HCT116 (cell line): Measurements from ENCODE around the gene C12orf57. TPM values are rescaled to one million over a fixed set of nuclear protein-coding genes. Genes with fewer than 3 reads are reported as not detected.

ENCODE experiments used
- ATAC-seq: fragments of 200-7000 bp; cut with Tn5 transposase; 2 replicates; pipeline ENCODE4 v1.9.1; 2020; ENCODE audit warnings: mild to moderate bottlenecking, moderate library complexity
- BruUV-seq: library from RNA; stranded (reverse); fragments of 400-500 nt; replicated peaks from 2 replicates; lab custom pipeline; 2021; lab: Mats Ljungman, UMichigan
- CTCF ChIA-PET: fragments of 300-600 bp; sonication (Branson Sonifier 250); formaldehyde crosslinking; loops from one replicate; lab custom pipeline; 2021; ENCODE audit warnings: antibody characterized with exemption; lab: Charles Lee
- POLR2A ChIA-PET: fragments of 300-600, 350-600 bp; sonication (Branson Sonifier 250); formaldehyde crosslinking; loops from one replicate; lab custom pipeline; 2021; ENCODE audit warnings: antibody characterized with exemption; lab: Charles Lee
- RAD21 ChIA-PET, 2 experiments: fragments of 300-600 bp; sonication (Branson Sonifier 250); formaldehyde crosslinking; loops; one replicate each; lab custom pipeline; 2023; ENCODE audit warnings: low total read pairs in 2 of 2; ENCODE audit not compliant: uncharacterized antibody in 2 of 2, unreplicated experiment in 2 of 2, low non-redundant PET in 1 of 2; lab: Charles Lee
- DNase-seq: peaks from one replicate; pipeline ENCODE4 v3.0.0-alpha.2; 2010; ENCODE audit warnings: low read depth, low spot score
- H2AFZ ChIP-seq: fragments of 200-600 bp; shearing (Covaris generic), sonication (generic); 2 replicates; pipeline ENCODE4 v1.6.1; 2017; ENCODE audit warnings: low read depth, mixed run types, mixed read lengths, antibody characterized with exemption, low read length; ENCODE audit not compliant: poor library complexity, severe bottlenecking
- H3K27ac ChIP-seq: 2 replicates; pipeline ENCODE4 v1.5.1; 2012; ENCODE audit warnings: low read depth, low read length
- H3K27me3 ChIP-seq: fragments of 200-600 bp; sonication (generic); 2 replicates; pipeline ENCODE4 v1.6.1; 2016; ENCODE audit warnings: mixed run types, low read length, mixed read lengths; ENCODE audit not compliant: insufficient read depth
- H3K36me3 ChIP-seq, 2 experiments: fragments of 200-500 bp in 1 of 2; fragments of 200-600 bp in 1 of 2; sonication (Bioruptor generic) in 1 of 2; sonication (generic) in 1 of 2; 2 replicates each; pipeline versions ENCODE4 v1.5.1 to v1.6.1; 2014 to 2016; ENCODE audit warnings: low read length in 2 of 2, inconsistent platforms in 1 of 2, mixed read lengths in 1 of 2, mixed run types in 1 of 2; ENCODE audit not compliant: insufficient read depth in 2 of 2, control insufficient read depth in 1 of 2
- H3K4me1 ChIP-seq, 2 experiments: fragments of 200-600 bp in 1 of 2; sonication (generic) in 1 of 2; 2 replicates each; pipeline versions ENCODE4 v1.5.1 to v1.6.1; 2012 to 2017; ENCODE audit warnings: low read length in 2 of 2, inconsistent platforms in 1 of 2, mild to moderate bottlenecking in 1 of 2, mixed read lengths in 1 of 2, mixed run types in 1 of 2, moderate library complexity in 1 of 2; ENCODE audit not compliant: insufficient read depth in 2 of 2, control insufficient read depth in 1 of 2
- H3K4me2 ChIP-seq: fragments of 200-600 bp; sonication (generic); 2 replicates; pipeline ENCODE4 v1.6.1; 2017; ENCODE audit warnings: mixed run types, low read length, mixed read lengths
- H3K4me3 ChIP-seq, 2 experiments: fragments of 200-600 bp in 1 of 2; sonication (generic) in 1 of 2; replicated peaks in 1 of 2; 2 replicates each; pipeline ENCODE4 v1.5.1; 2011 to 2016; ENCODE audit warnings: low read length in 2 of 2, control low read depth in 1 of 2, low read depth in 1 of 2, mild to moderate bottlenecking in 1 of 2, mixed read lengths in 1 of 2, mixed run types in 1 of 2
- H3K79me2 ChIP-seq: fragments of 200-600 bp; sonication (generic); 2 replicates; pipeline ENCODE4 v1.6.1; 2017; ENCODE audit warnings: mild to moderate bottlenecking, mixed run types, low read length, moderate library complexity, mixed read lengths; ENCODE audit not compliant: insufficient read depth
- H3K9ac ChIP-seq: fragments of 200-600 bp; sonication (generic); 2 replicates; pipeline ENCODE4 v1.6.1; 2016; ENCODE audit warnings: low read length, mixed read lengths
- H3K9me2 ChIP-seq: fragments of 200-600 bp; sonication (generic), shearing (Covaris generic); 2 replicates; pipeline ENCODE4 v1.6.1; 2017; ENCODE audit warnings: mixed run types, mild to moderate bottlenecking, moderate library complexity; ENCODE audit not compliant: insufficient read depth
- H3K9me3 ChIP-seq, 2 experiments: fragments of 200-500 bp in 1 of 2; fragments of 200-600 bp in 1 of 2; sonication (Bioruptor generic) in 1 of 2; sonication (generic) in 1 of 2; 2 replicates each; pipeline ENCODE4 v1.6.1; 2014 to 2017; ENCODE audit warnings: low read length in 2 of 2, mixed read lengths in 2 of 2, inconsistent platforms in 1 of 2, low read depth in 1 of 2, mild to moderate bottlenecking in 1 of 2, mixed run types in 1 of 2, moderate library complexity in 1 of 2; ENCODE audit not compliant: control insufficient read depth in 1 of 2, insufficient read depth in 1 of 2
- H4K20me1 ChIP-seq: fragments of 200-600 bp; sonication (generic), shearing (Covaris generic); 2 replicates; pipeline ENCODE4 v1.6.1; 2017; ENCODE audit warnings: mixed run types, mild to moderate bottlenecking, moderate library complexity; ENCODE audit not compliant: insufficient read depth
- ATF3 ChIP-seq: IDR thresholded peaks from 2 replicates; pipeline ENCODE4 v1.6.1; 2012
- CBX3 ChIP-seq: IDR thresholded peaks from 2 replicates; pipeline ENCODE4 v1.6.1; 2012; ENCODE audit warnings: low read depth
- CEBPB ChIP-seq: IDR thresholded peaks from 2 replicates; pipeline ENCODE4 v1.6.1; 2012; ENCODE audit warnings: low read depth
- EGR1 ChIP-seq: IDR thresholded peaks from 2 replicates; pipeline ENCODE4 v1.6.1; 2012; ENCODE audit warnings: low read depth
- ELF1 ChIP-seq: IDR thresholded peaks from 2 replicates; pipeline ENCODE4 v1.6.1; 2012; ENCODE audit warnings: low read depth, borderline replicate concordance
- JUND ChIP-seq: IDR thresholded peaks from 2 replicates; pipeline ENCODE4 v1.6.1; 2012
- POLR2A ChIP-seq: IDR thresholded peaks from 2 replicates; pipeline ENCODE4 v1.7.0; 2011; ENCODE audit warnings: borderline replicate concordance; ENCODE audit not compliant: insufficient read depth, insufficient read length; ENCODE audit errors: extremely low read depth
- RAD21 ChIP-seq: IDR thresholded peaks from 2 replicates; pipeline ENCODE4 v1.6.1; 2012; ENCODE audit warnings: low read depth, mild to moderate bottlenecking
- SIN3A ChIP-seq: IDR thresholded peaks from 2 replicates; pipeline ENCODE4 v1.6.1; 2012; ENCODE audit warnings: low read depth
- SP1 ChIP-seq: IDR thresholded peaks from 2 replicates; pipeline ENCODE4 v1.6.1; 2012; ENCODE audit warnings: low read depth
- SRF ChIP-seq: IDR thresholded peaks from 2 replicates; pipeline ENCODE4 v1.6.1; 2012; ENCODE audit warnings: low read depth
- TCF7L2 ChIP-seq: IDR thresholded peaks from 2 replicates; pipeline ENCODE4 v1.7.0; 2011; ENCODE audit warnings: borderline replicate concordance, inconsistent platforms; ENCODE audit not compliant: insufficient read depth, insufficient read length; ENCODE audit errors: extremely low read depth
- ZNF274 ChIP-seq: fragments of 200-500 bp; sonication (Bioruptor generic); IDR thresholded peaks from 2 replicates; pipeline ENCODE4 v1.6.1; 2014; ENCODE audit warnings: mild to moderate bottlenecking, low read depth, low read length, inconsistent platforms
- intact Hi-C: fragments of 100-400 bp; cut with micrococcal nuclease; formaldehyde crosslinking; loops from 2 replicates; pipeline ENCODE4 v1.10.0; 2022
- total RNA-seq: library from RNA; stranded (reverse); gene quantifications from one replicate; pipeline ENCODE4 v1.2.1, GENCODE V29; 2021; ENCODE audit not compliant: unreplicated experiment

Gene C12orf57
- total RNA-seq, 1 experiment from 2014 or later: 202 TPM

GRCh38 chr12:6959805-6960592, 16.2 kb downstream of the C12orf57 start:
- 0 out of 2 replicates have a peak overlapping the region, but pooled peaks have one; percentile 87 for H3K4me2 ChIP-seq
- H3K36me3 ChIP-seq: no peaks in the 10 kb centered on the region; a peak in 1 of 4 replicates
- no peak for TF ChIP-seq RAD21
- no peak for TF ChIP-seq EGR1
- no peak for TF ChIP-seq ATF3
- no peak for TF ChIP-seq SP1
- no peak for TF ChIP-seq CBX3
- TF ChIP-seq SRF: no peak
- TF ChIP-seq TCF7L2: no peak
- no peak for TF ChIP-seq JUND
- no peak for TF ChIP-seq CEBPB
- TF ChIP-seq POLR2A: no peak
- TF ChIP-seq ZNF274: no peak
- TF ChIP-seq SIN3A: no peak
- TF ChIP-seq ELF1: no peak
- H2AFZ ChIP-seq: no peak overlapping the region
- no peak for DNase-seq
- peak overlapping the region; percentile 100 for H3K9ac ChIP-seq
- H3K9me3 ChIP-seq: no peaks in the 10 kb centered on the region
- RAD21 ChIA-PET: interaction anchor here in 1 of 2 experiments (4.0 kb wide), 1 partner anchor 14 kb away, joined by 22 read pairs; no protein-coding TSS in a partner anchor
- no TSS peak for BruUV-seq
- H3K4me3 ChIP-seq: no peak overlapping the region
- POLR2A ChIA-PET: interaction anchor here (1.7 to 9.9 kb wide), 2 partner anchors 13 to 58 kb away, joined by 4 to 269 read pairs; partner anchors contain the start of genes C12orf57, LPCAT3 and RNU7-1
- no peaks in the 10 kb centered on the region for H3K9me2 ChIP-seq
- intact Hi-C loops: loop anchor here (5.0 kb wide), 1 partner anchor 208 kb away; the partner anchor contains the start of gene MLF2
- H3K27ac ChIP-seq: peak overlapping the region; percentile 97
- no peaks in the 10 kb centered on the region for H4K20me1 ChIP-seq
- CTCF ChIA-PET: interaction anchor here (2.7 to 6.0 kb wide), 3 partner anchors 14 to 88 kb away, joined by 11 to 101 read pairs (median 18); partner anchors contain the start of genes C12orf57, RNU7-1 and SPSB2
- ATAC-seq: no peak
- H3K4me1 ChIP-seq: peaks cover 20 to 40% of the 10 kb centered on the region in 2 experiments
- H3K79me2 ChIP-seq: peaks cover 21% of the 10 kb centered on the region
- H3K27me3 ChIP-seq: no peaks in the 10 kb centered on the region
